Trophoblast cell (in vitro differentiated cells and primary cell): Measurements from ENCODE around the gene DNAI7.

ENCODE experiments used
- DNase-seq, 2 donors: peaks; one replicate each; pipeline ENCODE4 v3.0.0-alpha.2; 2016
- H2AFZ ChIP-seq: 2 replicates; pipeline ENCODE4 v1.6.1; 2013; ENCODE audit warnings: low read length, moderate library complexity, mild to moderate bottlenecking; ENCODE audit not compliant: insufficient read depth, poor library complexity
- H2AK5ac ChIP-seq: 2 replicates; pipeline ENCODE4 v1.6.1; 2013; ENCODE audit warnings: mild to moderate bottlenecking, low read length
- H2BK120ac ChIP-seq: 2 replicates; pipeline ENCODE4 v1.6.1; 2013; ENCODE audit warnings: low read length, mild to moderate bottlenecking, moderate library complexity; ENCODE audit not compliant: insufficient read depth, poor library complexity
- H2BK12ac ChIP-seq: 2 replicates; pipeline ENCODE4 v1.6.1; 2013; ENCODE audit warnings: mild to moderate bottlenecking, low read length, moderate library complexity
- H2BK5ac ChIP-seq: 2 replicates; pipeline ENCODE4 v1.6.1; 2013; ENCODE audit warnings: low read length, low read depth, moderate library complexity, mild to moderate bottlenecking; ENCODE audit not compliant: poor library complexity
- H3K14ac ChIP-seq: 2 replicates; pipeline ENCODE4 v1.6.1; 2013; ENCODE audit warnings: mild to moderate bottlenecking, low read length
- H3K18ac ChIP-seq: 2 replicates; pipeline ENCODE4 v1.6.1; 2013; ENCODE audit warnings: mild to moderate bottlenecking, low read length
- H3K23ac ChIP-seq: 2 replicates; pipeline ENCODE4 v1.6.1; 2013; ENCODE audit warnings: low read length
- H3K27ac ChIP-seq: 2 replicates; pipeline ENCODE4 v1.5.1; 2013; ENCODE audit warnings: low read depth, mild to moderate bottlenecking, inconsistent platforms, low read length, moderate library complexity
- H3K27me3 ChIP-seq: 2 replicates; pipeline ENCODE4 v1.6.1; 2013; ENCODE audit warnings: inconsistent platforms, mild to moderate bottlenecking, low read length, moderate library complexity; ENCODE audit not compliant: insufficient read depth
- H3K36me3 ChIP-seq, 2 experiments: 1 replicate in 1 of 2; 2 replicates in 1 of 2; pipeline ENCODE4 v1.6.1; 2013; ENCODE audit warnings: low read length in 2 of 2, mild to moderate bottlenecking in 2 of 2, moderate library complexity in 1 of 2; ENCODE audit not compliant: insufficient read depth in 2 of 2, control insufficient read depth in 1 of 2
- H3K4ac ChIP-seq: 2 replicates; pipeline ENCODE4 v1.6.1; 2013; ENCODE audit warnings: low read depth, mild to moderate bottlenecking, low read length, moderate library complexity
- H3K4me1 ChIP-seq, 2 experiments: 1 replicate in 1 of 2; 2 replicates in 1 of 2; pipeline ENCODE4 v1.6.1; 2013; ENCODE audit warnings: low read length in 2 of 2, mild to moderate bottlenecking in 2 of 2, moderate library complexity in 1 of 2; ENCODE audit not compliant: insufficient read depth in 2 of 2, control insufficient read depth in 1 of 2
- H3K4me2 ChIP-seq: 2 replicates; pipeline ENCODE4 v1.6.1; 2013; ENCODE audit warnings: inconsistent platforms, mild to moderate bottlenecking, low read length, moderate library complexity
- H3K4me3 ChIP-seq: 2 replicates; pipeline ENCODE4 v1.5.1; 2013; ENCODE audit warnings: mild to moderate bottlenecking, low read depth, low read length, inconsistent platforms
- H3K79me1 ChIP-seq: one replicate; pipeline ENCODE4 v1.6.1; 2013; ENCODE audit warnings: low read length
- H3K79me2 ChIP-seq: 2 replicates; pipeline ENCODE4 v1.6.1; 2013; ENCODE audit warnings: low read length, mild to moderate bottlenecking; ENCODE audit not compliant: control insufficient read depth, insufficient read depth, poor library complexity
- H3K9ac ChIP-seq: 2 replicates; pipeline ENCODE4 v1.6.1; 2013; ENCODE audit warnings: mild to moderate bottlenecking, low read length
- H3K9me3 ChIP-seq: 2 replicates; pipeline ENCODE4 v1.6.1; 2013; ENCODE audit warnings: low read depth, mild to moderate bottlenecking, control low read depth, inconsistent platforms, low read length; ENCODE audit not compliant: insufficient read depth
- H4K12ac ChIP-seq: 2 replicates; pipeline ENCODE4 v1.6.1; 2013; ENCODE audit warnings: low read depth, mild to moderate bottlenecking, low read length, moderate library complexity
- H4K8ac ChIP-seq: 2 replicates; pipeline ENCODE4 v1.6.1; 2013; ENCODE audit warnings: low read depth, mild to moderate bottlenecking, low read length, moderate library complexity
- H4K91ac ChIP-seq: one replicate; pipeline ENCODE4 v1.6.1; 2013; ENCODE audit warnings: low read depth, mild to moderate bottlenecking, low read length, moderate library complexity
- WGBS: extraction: QIAGEN DNeasy Blood & Tissue Kit; methylation state at CpG from one replicate; pipeline ENCODE4 v1.1.7; 2013; ENCODE audit warnings: missing lambda C conversion rate; ENCODE audit not compliant: insufficient read length, insufficient coverage; ENCODE audit errors: extremely low coverage; 5-methylcytosine and 5-hydroxymethylcytosine counted together

Gene DNAI7

DNA sequence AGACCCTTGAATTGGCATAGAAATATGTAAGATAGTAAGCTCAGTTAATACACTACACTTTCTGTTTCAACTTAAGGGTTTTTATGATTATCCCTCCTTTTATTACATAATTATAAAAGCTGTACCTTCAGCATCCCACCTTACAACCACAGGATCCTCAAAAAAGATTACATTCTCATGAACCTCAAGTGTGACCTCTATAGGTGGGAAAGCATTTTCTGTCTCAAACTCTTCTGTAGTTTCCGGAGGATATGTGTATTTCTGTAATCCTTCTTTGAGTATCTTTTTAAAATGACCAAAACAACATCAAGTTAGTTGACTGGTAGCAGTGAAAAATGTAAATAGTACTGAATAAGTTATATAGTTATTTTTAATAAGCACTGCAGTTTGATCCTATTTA lies 75.9 kb downstream of the DNAI7 start:
- Histone ChIP-seq H3K4me3 (no peak overlapping the region), H3K14ac (no peak overlapping the region), H3K18ac (no peak overlapping the region), H2BK5ac (no peak overlapping the region), H3K9ac (no peak overlapping the region), H3K4ac (no peak overlapping the region), H3K4me1 (no peaks in the 10 kb centered on the region), H3K9me3 (no peaks in the 10 kb centered on the region), H3K27ac (no peak overlapping the region), H3K79me2 (no peaks in the 10 kb centered on the region), H4K8ac (no peak overlapping the region), H4K12ac (no peak overlapping the region), H4K91ac (no peak overlapping the region), H2AFZ (no peak overlapping the region), H3K36me3 (no peaks in the 10 kb centered on the region), H2BK12ac (no peak overlapping the region), H3K27me3 (no peaks in the 10 kb centered on the region), H3K23ac (no peak overlapping the region), H2BK120ac (no peak overlapping the region), H3K79me1 (no peaks in the 10 kb centered on the region), H3K4me2 (no peak overlapping the region), H2AK5ac (no peak overlapping the region)
- DNase-seq = no peak
- no CpG with 5 or more reads among the region's 1 CpG for WGBS

- Histone ChIP-seq H3K9ac (no peak overlapping the region), H4K8ac (no peak overlapping the region), H3K9me3 (no peaks in the 10 kb centered on the region), H3K27me3 (no peaks in the 10 kb centered on the region), H3K14ac (no peak overlapping the region), H3K23ac (no peak overlapping the region), H3K4me1 (no peaks in the 10 kb centered on the region), H2BK12ac (no peak overlapping the region), H3K79me1 (no peaks in the 10 kb centered on the region), H3K36me3 (no peaks in the 10 kb centered on the region), H4K12ac (no peak overlapping the region), H3K4ac (no peak overlapping the region), H3K18ac (no peak overlapping the region), H2BK5ac (no peak overlapping the region), H2BK120ac (no peak overlapping the region), H3K27ac (no peak overlapping the region), H4K91ac (no peak overlapping the region), H3K79me2 (no peaks in the 10 kb centered on the region), H3K4me3 (no peak overlapping the region), H2AK5ac (no peak overlapping the region), H2AFZ (no peak overlapping the region), H3K4me2 (no peak overlapping the region)
- no peak for DNase-seq
- no CpG with 5 or more reads among the region's 2 CpGs for WGBS
These were observed 79.3 kb downstream of the DNAI7 start for GRCh38 chr12:25115677-25116076.

DNA sequence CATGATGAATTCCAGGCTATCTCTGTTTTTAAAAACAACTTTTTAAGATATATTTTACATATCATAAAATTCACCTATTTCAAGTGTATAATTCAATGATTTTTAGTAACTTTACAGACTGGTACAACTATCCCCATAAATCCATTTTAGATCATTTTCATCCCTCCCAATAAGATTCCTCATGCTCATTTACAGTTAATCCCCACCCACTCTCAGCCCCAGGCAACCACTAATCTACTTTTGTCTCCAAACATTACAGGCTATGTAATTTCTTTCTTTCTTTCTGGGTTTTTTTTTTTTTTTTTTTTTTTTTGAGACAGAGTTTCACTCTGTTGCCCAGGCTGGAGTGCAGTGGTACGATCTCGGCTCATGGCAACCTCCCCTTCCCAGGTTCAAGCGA lies 81.3 kb downstream of the DNAI7 start:
- H3K27ac ChIP-seq = no peak overlapping the region
- no peaks in the 10 kb centered on the region for H3K27me3 ChIP-seq
- H2BK120ac ChIP-seq = no peak overlapping the region
- no peak overlapping the region for H3K4me2 ChIP-seq
- no peak overlapping the region for H4K8ac ChIP-seq
- no peak overlapping the region for H3K14ac ChIP-seq
- no peak overlapping the region for H3K4me3 ChIP-seq
- no peaks in the 10 kb centered on the region for H3K4me1 ChIP-seq
- H2BK12ac ChIP-seq = no peak overlapping the region
- no peaks in the 10 kb centered on the region for H3K79me2 ChIP-seq
- no peak overlapping the region for H2AFZ ChIP-seq
- no peak overlapping the region for H2AK5ac ChIP-seq
- H4K91ac ChIP-seq = no peak overlapping the region
- no peaks in the 10 kb centered on the region for H3K36me3 ChIP-seq
- H2BK5ac ChIP-seq = no peak overlapping the region
- no peaks in the 10 kb centered on the region for H3K79me1 ChIP-seq
- H3K9ac ChIP-seq = no peak overlapping the region
- no peak for DNase-seq
- WGBS = no CpG with 5 or more reads among the region's 3 CpGs
- H4K12ac ChIP-seq = no peak overlapping the region
- no peak overlapping the region for H3K23ac ChIP-seq
- no peak overlapping the region for H3K18ac ChIP-seq
- no peaks in the 10 kb centered on the region for H3K9me3 ChIP-seq
- no peak overlapping the region for H3K4ac ChIP-seq

DNA sequence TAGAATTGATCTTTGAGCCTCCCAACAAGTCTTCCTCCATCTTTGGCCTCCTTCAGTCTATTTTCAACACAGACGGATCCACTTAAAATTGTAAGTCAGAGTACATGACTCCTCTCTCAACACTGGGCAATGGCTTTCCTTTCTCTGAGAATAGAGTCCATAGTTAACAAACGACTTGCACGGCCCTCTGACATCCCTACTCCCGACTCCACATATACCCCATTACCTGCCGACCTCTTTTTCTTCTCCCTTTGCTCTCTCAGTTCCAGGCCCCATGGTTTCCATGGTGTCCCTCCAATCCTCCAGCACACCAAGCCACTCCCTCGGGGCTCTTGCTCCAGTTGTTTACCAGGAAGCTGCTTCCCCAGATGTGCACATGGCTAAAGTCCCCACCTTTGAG lies 84.7 kb downstream of the DNAI7 start:
- H4K91ac ChIP-seq = no peak overlapping the region
- H3K79me2 ChIP-seq = no peaks in the 10 kb centered on the region
- H2AK5ac ChIP-seq = no peak overlapping the region
- H3K27me3 ChIP-seq = no peaks in the 10 kb centered on the region
- no peak overlapping the region for H3K9ac ChIP-seq
- H2BK12ac ChIP-seq = no peak overlapping the region
- no peaks in the 10 kb centered on the region for H3K79me1 ChIP-seq
- no peaks in the 10 kb centered on the region for H3K9me3 ChIP-seq
- H3K14ac ChIP-seq = no peak overlapping the region
- H3K4me3 ChIP-seq = no peak overlapping the region
- no peak overlapping the region for H4K8ac ChIP-seq
- H2AFZ ChIP-seq = no peak overlapping the region
- no peak overlapping the region for H3K27ac ChIP-seq
- H3K36me3 ChIP-seq = no peaks in the 10 kb centered on the region
- no peak overlapping the region for H3K18ac ChIP-seq
- H2BK5ac ChIP-seq = no peak overlapping the region
- WGBS = no CpG with 5 or more reads among the region's 6 CpGs
- H3K4ac ChIP-seq = no peak overlapping the region
- H4K12ac ChIP-seq = no peak overlapping the region
- H3K4me2 ChIP-seq = no peak overlapping the region
- H3K23ac ChIP-seq = no peak overlapping the region
- no peak overlapping the region for H2BK120ac ChIP-seq
- DNase-seq = no peak
- no peaks in the 10 kb centered on the region for H3K4me1 ChIP-seq
